Activated T-cell treated with anti-CD3 and anti-CD28 coated beads, Interleukin-2, amount 50 U/mL, for 48 hours (primary cell): Measurements from ENCODE around the gene VSIG10L.

Experiments used
- DNase-seq, 2 experiments: peaks; one replicate each; pipeline ENCODE4 v3.0.0-alpha.2; 2020

The VSIG10L gene

DNA sequence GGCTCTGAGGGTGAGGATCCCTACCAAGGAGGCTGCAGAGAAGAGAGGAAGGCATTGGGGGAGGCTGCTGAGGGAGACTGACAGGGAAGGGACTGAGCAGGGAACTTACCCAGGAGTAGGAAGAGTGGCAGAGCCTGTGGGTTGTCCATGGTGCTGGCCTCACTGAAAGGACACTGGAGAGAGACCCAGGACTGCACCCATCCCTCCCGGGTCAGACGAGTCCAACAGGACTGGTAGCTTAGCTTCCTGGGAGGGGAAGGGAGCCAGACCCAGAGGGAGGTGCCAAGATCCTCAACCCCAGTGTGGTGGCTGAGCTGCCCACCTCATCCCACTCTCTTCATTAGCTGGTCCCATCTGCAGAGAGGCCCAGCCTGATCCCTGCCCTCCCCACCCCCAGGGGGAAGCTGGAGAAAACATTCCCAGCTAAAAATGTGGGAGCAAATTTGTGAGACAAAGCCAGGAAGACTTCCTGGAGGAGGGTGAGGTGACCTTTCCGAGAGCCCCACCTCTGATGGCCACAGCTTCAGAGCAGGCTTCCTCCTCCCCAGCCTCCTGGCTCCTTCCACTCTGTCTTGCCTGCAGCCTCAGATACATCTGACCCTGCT is at the start of gene VSIG10L:
Gene VSIG10L, minus strand, starts transcription at position 164 of the 605 bp plus-strand sequence. Its CDS starts 15 bp downstream, at position 149.
- no peak for DNase-seq

DNA sequence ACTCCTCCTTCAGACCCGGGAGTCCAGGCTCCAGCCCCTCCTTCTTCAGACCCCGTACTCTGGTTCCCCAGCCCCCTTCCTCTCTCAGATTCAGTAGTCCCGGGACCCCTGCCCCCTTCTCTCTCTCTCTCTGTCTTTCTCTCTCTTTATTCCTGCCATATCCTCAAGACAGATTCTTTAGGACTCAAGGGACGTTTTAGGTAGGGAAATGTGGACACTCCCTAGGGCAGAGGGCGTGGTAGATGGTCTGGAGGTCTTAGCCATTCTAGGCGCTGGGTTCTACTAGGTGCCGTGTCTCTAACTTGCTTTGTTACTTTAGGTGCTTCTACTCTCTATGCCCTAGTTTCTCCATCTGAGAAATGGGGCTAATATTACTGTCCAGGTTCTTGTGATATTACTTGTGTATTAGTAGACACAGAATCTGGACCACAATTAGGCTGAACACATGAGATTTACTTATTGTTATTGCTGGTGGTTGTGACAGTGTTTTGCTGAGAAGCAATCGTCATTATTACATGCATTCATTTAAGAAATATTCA is 49.2 kb upstream of the VSIG10L start:
- no peak for DNase-seq

DNA sequence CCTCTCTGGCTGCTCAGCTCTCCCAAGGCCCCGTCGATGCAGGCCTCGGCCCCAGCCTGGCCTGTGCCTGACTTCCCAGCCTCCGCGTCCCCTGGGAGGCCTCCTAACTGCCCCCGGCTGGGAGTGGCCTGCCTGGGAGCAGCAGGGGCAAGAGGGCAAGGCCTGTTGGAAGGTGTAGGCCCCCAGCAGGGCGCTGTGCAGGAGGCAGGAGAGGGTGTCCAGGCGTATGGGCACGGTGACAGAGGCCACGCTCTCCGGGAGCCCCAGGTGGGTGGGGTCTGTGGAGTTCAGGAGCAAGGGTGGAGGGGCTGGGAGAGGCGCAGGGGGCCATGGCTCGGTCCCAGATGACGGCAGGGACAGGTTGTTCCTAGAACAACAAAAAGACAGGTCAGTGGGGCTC is 47.2 kb upstream of the VSIG10L start:
- no peak for DNase-seq

DNA sequence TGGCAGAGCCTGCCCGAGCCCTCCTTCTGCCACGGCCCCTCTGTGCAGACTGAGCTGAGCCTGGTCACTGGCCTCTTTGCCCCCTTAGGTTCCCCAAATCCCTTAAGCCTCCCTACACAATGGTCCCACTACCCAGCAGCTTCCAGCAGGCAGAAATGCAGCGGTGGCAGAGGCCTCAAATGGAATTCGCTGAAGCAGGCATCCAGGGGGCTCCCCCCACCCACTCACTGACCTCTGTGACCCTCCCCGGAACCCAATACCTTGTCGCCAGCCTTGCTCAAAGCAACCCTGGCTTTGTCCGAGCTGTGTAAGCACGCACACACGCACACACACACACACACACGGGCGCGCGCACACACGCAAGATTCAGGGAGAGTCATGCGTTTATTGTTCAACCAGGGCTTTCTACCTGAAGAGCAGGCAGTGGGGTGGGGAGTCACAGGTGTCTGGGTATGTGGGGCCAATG is 46.0 kb upstream of the VSIG10L start, which contains the start of gene LIM2:
Gene LIM2, minus strand, starts transcription at position 51 of the 466 bp plus-strand sequence. CDS start 531 bp downstream, outside the sequence.
- DNase-seq: peak in 1 of 2 experiments; percentile 24

DNA sequence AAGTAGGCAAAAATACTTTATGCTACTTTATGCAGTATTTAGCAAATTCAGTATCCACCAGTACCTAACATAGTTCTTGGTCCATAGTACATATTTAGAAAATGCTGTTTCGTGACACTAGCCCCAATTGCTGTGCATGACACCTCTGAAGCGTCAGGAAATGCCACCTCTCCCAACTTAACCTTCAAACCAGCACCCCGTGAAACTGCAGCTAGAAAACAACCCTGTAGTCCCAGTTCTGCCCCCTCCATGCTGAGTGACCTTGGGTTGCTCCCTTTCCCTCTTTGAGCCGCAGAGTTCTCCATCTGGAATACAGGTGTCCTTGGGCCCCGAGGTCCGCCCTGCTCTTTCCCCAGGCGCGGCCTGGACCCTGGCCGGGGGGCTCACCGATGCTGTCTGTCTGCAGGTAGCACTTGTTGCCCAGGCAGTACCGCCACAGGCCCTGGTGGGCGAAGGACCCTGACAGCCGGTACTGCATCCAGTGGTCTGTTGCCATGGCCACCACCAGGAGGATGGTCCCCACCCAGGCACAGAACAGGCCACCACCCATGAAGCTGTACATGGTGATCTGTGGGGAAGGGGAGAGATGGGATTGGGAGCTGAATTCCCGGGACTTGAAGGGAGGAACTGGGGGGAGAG is 45.1 kb upstream of the VSIG10L start:
- DNase-seq: peak in 1 of 2 experiments; percentile 13

DNA sequence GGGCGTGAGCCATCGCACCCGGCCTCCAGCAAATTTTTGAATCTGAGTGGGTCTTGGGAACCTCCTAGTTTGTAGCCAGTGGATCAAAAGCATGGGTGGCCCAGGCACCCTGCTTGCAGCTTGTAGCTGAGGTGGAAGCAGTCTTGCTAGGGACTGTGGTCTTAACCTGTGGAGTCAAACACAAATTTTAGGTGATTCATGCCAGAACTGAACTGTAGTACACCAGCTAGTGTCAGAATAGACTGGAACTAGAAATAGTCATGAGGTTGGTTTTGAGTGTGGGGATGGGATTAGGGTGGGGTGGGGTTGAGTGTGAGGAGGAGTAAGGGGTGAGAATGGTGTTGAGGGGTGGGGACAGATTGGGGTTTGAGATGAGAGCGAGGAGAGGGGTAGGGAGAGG is 40.1 kb upstream of the VSIG10L start:
- no peak for DNase-seq

DNA sequence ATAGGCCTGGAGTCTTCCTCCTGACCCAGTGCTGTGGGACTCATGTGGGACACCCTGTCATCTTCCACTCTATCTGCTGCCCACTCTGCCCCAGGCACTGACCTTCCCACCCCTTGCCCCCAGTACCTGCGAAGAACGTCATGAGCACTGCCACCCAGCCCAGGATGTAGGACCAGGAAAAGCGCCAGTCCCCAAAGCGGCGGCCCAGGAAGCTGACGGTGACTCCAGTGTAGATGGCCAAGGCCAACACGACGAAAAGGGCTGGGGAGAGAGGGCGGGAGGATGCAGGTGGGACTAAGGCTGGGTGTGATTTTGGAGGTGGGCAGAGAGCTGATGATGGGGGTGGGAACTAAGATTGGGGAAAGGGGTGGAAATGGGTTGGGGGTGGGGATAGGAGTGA is 38.4 kb upstream of the VSIG10L start:
- no peak for DNase-seq

DNA sequence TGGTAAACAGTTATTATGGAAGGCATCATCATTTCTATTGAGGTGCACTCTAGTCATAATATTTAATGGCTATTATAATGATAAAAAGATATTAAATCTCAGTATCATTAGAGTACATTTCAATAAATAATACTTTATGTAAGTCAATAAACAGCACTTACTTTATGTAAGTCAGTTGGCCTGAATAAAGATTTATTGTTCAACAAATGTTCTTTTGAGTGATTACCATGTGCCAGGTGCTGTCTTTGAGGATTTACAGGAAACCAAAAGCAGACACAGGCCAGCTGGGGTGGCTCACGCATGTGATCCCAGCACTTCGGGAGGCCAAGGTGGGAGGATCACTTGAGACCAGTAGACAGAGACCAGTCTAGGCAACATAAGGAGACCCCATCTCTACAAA is 35.5 kb upstream of the VSIG10L start:
- no peak for DNase-seq

DNA sequence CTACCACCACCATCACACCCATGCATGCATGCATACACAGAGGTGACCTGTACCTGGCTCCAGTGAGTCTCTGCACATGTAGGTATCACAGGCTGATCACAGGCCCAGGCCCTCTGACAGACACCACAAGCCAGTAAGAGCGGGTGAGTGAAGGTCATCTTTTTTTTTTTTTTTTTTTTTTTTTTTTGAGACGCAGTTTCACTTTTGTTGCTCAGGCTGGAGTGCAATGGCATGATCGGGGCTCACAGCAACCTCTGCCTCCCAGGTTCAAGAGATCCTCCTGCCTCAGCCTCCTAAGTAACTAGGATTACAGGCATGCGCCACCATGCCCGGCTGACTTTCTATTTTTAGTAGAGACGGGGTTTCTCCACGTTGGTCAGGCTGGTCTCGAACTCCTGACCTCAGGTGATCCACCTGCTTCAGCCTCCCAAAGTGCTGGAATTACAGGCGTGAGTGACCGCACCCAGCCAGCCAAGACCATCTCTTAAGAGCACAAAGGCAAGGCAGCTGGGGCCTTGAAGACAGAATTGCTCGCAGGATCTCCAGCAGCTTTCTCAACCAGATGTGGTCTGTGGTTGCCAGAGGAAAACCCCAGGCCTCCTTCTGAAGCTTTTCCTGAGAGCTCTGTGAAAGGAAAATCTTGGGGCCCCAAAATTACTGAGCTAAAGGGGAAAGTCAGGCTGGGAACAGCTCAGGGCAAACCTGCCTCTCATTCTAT is 33.7 kb upstream of the VSIG10L start:
- peak; percentile 73 to 77 for DNase-seq

DNA sequence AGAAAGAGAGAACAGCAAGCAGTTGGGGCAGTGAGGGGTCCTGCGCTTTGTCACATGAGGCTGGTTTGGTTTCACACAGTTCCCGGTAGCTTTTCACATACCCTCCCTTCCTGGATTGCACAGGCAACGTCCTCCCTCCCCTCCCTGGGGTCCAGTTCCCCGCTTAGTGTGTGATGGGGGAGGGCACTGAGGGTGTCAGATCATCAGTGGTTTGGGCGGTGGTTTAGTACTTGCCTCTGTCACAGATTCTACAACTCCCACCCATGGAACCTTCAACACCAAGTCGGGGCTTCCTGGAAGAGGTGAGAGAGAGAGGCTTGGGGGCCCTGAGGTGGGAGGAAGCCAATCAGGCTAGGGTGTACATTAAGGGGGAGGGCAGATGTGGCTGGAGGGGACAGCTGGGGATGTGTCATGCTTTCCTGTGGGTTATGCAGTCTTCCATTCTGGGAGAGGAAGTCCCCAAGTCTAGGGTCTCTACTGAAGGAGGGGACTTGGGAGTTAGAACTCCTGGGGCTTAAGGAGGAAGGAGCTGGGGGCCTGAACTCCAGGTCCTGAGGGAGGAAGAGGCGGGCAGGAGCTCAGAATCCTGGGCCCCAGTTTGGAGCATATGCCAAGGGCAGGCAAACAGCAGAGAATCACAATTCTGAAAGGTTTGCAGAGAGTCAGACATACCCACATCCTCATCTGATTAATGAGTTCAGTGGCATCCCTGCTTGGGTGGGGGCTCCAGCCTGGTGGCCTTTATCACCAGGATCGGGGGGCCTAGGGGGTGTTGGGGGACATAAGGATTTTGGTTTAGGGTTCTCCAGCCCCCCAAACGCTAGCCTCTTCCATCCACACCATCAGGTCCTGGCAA is 30.9 kb upstream of the VSIG10L start, which contains the start of gene NKG7:
Gene NKG7, minus strand, starts transcription at position 6 of the 856 bp plus-strand sequence. CDS start 119 bp downstream, outside the sequence.
- DNase-seq: peak; percentile 86 to 89

DNA sequence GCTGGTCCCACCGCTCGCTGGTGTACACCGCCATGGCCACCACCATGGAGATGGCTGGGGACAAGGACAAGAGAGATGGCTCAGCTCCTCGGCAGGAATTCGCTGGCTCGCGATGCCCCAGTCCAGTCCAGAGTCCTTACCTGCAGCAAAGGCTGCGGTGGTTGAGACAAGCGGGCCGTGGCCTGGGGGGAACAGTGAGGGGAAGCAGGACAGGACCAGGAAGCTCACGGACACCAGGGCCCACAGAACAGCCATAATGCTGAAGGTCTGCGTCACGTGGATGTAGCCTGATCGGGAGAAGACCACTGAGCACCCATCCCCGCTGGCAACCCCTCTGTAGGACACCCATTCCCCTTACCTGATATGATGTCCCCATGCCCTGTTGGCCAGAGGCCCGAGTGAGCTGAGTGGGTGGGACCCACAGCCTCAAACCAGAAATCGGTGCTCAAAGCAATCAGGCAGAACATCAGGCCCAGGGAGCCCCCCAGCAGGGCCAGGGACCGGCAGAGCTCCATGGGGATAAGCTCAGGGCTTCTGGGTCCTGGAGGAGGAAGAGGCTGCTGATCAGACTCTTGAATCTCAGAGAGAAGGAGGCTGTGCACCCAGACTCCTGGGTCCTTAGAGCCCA is 30.2 kb upstream of the VSIG10L start:
- peak in 1 of 2 experiments; percentile 48 for DNase-seq

DNA sequence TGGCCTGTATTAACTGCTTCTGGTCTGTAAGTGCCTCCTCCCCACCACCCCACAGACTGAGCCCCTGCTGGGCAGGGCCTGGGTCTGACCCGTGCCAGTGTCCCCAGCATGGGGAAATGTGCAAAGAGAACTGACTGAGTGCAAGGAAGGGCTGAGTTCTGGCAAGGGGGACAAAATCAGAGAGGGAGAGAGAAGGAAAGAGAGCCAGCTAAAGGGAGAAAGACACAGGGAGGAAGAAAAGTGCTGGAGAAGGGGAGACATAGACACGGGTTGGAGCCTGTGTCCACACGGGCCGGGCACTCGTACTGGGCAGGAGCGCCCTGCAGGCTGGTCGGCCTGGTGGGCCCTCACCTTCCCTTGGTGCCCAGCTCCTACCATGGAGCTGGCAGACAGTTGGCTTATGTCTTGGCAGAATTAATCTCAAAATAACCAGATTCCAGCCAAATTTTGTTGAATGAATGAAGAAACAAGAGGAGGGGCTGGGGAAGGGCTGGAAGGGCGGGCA is 29.3 kb upstream of the VSIG10L start:
- DNase-seq: no peak

DNA sequence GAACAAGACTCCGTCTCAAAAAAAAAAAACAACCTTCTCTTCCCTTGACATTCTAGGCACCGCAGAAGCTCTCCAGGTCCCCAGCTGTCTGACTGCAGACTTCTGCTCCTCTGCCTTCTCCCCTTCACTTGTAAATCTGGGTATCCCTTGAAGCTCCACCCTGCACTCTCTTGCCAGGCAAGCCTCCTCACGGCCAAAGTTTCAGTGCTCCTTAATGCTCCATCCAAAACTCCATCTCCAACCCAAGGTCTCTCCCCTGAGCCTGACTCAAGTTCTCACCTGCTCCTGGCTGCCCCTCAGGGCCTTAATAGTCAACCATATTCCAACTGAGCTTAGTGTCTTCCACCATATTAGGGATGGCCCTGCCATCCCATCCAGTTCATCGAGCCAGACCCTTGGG is 28.3 kb upstream of the VSIG10L start:
- no peak for DNase-seq

DNA sequence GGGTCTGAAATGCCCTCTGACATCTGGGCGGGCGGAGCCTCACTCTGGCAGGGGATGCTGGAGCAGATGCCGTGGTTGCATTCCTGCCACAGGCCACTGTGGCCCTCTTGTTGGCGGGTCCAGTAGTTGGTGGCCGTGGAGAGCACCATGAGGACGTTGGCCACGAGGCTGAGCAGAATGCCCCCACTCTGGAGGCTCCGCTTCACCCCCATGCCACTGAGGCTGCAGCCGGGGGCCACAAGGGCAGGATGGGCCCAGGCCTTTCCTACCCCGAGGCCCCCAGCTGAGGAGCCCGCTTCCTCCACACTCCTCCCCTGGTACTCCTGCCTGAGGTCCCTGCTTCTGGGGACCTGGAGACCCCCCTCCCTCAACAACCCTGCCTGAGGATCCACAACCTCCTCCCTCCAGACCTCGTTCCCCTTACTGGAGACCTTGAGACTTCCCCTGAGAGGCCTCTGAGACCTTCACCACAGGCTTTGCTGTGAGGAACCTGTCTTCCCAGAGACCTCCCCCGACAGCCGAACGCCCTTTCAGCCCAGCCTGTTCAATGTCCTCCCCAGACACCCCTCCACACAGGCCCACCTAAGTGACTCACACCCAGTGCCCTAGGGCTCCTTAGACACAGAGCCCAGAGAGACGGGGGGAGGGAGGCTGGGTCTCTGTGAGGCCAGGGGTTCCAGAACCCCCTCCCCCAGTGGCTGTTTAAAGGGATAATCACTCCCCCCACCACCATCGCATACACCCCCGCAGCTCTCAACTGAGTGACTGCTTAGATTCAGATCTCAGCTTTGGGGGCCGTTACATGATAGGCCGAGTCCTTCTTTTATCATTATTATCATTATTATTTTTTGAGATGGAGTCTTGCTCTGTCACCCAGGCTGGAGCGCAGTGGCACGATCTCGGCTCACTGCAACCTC is 26.7 kb upstream of the VSIG10L start, which contains the start of gene CLDND2:
Gene CLDND2, minus strand, starts transcription at position 638 of the 917 bp plus-strand sequence. Its CDS starts 426 bp downstream, at position 212.
- DNase-seq: peak; percentile 59 to 62

DNA sequence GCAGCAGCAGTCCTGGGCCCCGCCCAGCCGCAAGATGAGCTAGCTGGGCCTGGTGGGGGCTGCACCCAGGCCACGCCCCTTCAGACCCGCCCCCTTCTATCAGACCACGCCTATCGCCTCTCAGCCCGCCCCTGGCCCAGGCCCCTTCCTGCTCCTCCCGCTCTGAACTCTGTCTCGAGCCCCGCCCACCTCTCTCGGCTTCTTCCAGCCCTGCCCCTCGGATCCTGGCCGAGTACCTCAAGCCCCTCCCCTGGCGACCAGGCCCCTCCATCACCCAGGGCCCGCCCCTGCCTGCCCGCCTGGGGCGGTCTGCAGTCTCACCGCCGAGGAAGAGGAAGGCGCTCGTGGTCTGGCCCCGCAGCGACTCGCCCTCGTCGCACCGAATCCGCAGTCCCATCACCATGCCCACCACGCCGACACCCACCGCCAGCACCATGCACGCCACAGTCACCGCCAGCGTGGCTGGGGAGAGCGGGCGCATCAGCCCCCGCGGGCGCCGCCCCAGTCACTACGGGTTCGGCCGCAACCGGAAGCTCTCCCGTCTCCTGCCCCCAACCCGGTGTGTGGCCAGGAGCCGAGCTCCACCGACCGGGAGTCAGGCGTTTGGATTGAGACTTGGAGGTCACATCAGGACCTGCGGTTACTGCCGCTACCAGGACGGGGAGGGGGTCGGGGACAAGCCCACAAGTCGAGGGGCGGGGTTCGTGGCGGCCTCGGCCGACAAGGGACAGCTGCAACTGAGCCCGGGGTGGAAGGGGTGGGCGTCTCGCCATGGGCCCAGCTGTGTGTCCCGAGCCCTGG is 25.8 kb upstream of the VSIG10L start:
- DNase-seq: peak; percentile 99 to 100

DNA sequence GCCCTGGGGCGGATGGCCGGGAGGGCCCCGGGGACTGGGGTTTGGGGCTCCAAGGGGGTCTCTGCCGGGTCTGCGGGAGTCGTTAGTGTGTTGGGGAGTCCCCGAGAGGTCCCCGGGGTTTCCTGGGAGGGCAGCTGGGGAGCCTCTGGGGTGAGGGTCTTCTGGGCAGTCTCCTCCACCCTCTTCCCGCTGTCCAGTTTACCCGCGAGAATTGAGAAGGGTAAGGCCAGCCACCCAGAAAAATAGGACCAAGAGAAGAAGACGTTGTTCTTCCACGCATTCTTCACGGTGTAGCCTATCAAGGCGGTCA is 25.3 kb upstream of the VSIG10L start:
- no peak for DNase-seq

DNA sequence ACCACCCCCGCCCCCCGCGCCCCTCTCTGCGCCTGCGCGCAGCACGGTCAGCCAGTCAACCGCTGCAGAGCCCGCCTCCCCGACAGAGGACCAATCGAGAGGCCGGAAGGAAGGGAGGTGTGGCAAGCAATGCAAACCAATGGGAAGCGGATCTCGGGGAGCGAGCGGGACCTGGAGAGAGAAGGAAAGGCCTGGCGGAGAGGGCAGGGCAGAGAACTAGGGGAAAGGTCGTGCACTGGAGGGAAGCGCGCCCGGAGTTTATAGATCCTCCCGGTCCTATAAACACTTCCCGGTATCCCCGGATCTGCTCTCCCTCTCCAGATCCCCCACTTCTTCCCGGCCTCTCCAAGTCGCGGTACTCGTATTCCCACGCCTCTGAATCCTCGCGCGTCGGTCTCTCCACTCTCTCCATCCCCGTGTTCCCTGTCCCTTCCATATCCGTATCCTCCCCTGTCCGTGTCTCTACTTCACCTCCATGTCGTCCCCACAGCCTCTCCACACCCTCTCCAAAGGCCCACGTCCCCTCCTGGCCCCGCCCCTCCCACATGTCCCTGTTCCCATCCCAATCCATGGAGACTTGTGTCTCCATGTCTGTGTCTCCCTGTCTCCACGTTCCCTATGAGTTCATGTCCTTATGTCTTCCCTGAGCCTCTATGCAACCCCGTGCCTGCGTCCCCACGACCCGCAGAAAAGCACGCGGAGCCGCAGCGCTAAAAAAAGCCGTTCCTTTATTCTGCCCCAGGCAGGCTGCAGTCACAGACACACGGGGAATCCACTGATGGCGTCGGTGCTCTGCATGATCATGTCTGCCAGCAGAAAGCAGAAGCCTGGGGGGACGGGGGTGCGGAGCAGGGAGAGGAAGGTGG is 24.7 kb upstream of the VSIG10L start:
- DNase-seq: peak; percentile 96

DNA sequence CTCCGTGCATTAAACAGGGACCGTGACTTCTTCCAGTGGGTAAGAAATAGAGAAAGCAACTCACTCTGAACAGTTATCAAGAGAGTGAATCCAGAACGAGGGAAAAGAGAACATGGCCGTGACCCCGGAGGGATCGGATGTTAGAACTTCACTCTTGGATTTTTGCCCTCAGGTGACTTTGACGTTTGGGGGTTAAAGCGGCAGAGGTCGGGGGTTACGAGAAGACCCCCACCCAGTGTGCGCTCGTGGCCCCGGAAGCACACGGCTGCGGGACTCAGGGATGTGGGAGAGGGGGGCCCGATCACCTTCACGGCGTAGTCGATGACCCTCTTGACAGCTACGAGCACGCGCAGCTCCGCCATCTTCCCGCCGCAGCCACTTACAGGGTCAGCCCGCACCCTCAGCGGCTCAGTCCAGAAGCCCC is 24.0 kb upstream of the VSIG10L start, which contains the start of gene ETFB:
Gene ETFB, minus strand, starts transcription at position 424 of the 424 bp plus-strand sequence. Its CDS starts 62 bp downstream, at position 362.
- DNase-seq: peak; percentile 47 to 50
